Central memory CD8-positive, alpha-beta T cell (primary cell): Measurements from ENCODE around the gene SLC12A3.

Source experiments
- ATAC-seq: fragments of 150-1000 bp; cut with Tn5 transposase; replicated peaks from 2 replicates; pipeline ENCODE4 v1.10.0; 2022; ENCODE audit warnings: mild to moderate bottlenecking, moderate FRiP score, moderate number of reproducible peaks; ENCODE audit not compliant: poor library complexity, severe bottlenecking; ENCODE audit errors: extremely low read depth
- DNase-seq, 2 donors: peaks; one replicate each; pipeline ENCODE4 v3.0.0; 2021; ENCODE audit warnings: low spot score in 2 of 2
- H3K27ac Mint-ChIP-seq: one replicate; pipeline ENCODE4 v1.8.0; 2022; ENCODE audit warnings: low read depth, mild to moderate bottlenecking, moderate library complexity, mixed read lengths
- H3K27me3 Mint-ChIP-seq: one replicate; pipeline ENCODE4 v1.8.0; 2022; ENCODE audit warnings: mixed read lengths
- H3K36me3 Mint-ChIP-seq: one replicate; pipeline ENCODE4 v1.8.0; 2022; ENCODE audit warnings: mild to moderate bottlenecking, moderate library complexity, mixed read lengths; ENCODE audit not compliant: insufficient read depth
- H3K4me1 Mint-ChIP-seq: one replicate; pipeline ENCODE4 v1.8.0; 2022; ENCODE audit warnings: mixed read lengths
- H3K4me3 Mint-ChIP-seq: one replicate; pipeline ENCODE4 v1.8.0; 2022; ENCODE audit warnings: mild to moderate bottlenecking, moderate library complexity, mixed read lengths
- H3K9me3 Mint-ChIP-seq: one replicate; pipeline ENCODE4 v1.8.0; 2022; ENCODE audit warnings: mixed read lengths

SLC12A3 gene

DNA sequence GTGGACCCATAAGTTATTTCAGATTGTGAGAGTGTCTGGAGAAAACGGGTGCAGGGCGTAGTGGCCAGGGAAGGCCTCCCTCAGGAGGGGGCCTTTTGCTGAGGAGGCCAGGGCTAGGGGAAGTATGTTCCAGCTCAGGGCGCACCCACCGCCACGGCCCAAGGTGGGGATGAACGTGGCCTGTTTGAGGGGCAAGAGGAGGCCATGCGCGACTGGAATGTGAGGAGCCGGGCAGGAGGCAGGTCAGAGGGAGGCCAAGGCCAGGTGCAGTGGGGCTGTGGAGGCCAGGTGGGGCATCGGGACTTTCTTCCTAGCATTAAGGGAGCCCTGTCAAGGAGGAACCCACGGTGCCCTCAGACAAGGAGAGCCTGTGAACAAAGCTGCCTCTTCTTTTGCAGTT, 26.7 kb downstream of the SLC12A3 start:
- Mint-ChIP-seq H3K27me3 (no peaks in the 10 kb centered on the region), H3K4me3 (no peak overlapping the region), H3K4me1 (no peaks in the 10 kb centered on the region), H3K27ac (peak overlapping the region; percentile 13), H3K9me3 (no peaks in the 10 kb centered on the region), H3K36me3 (peaks cover 2% of the 10 kb centered on the region)
- ATAC-seq: no peak
- DNase-seq: no peak

DNA sequence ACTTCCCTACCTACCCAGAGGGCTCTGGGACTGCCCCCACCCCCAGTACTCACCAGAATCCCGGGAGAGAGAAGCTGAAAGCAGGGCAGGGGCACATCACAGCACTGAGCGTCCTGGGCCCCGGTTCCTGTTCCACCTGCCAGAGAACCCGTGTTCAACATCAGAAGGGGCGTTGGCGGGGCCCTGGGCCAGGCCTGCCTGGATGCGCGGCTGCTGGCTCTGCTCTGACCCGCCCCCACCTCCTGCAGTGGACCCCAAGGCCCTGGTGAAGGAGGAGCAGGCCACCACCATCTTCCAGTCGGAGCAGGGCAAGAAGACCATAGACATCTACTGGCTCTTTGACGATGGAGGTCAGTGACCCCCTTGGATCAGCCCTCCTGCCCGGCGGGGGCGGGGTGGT, 27.7 kb downstream of the SLC12A3 start:
- Mint-ChIP-seq H3K9me3 (no peaks in the 10 kb centered on the region), H3K27ac (no peak overlapping the region), H3K27me3 (no peaks in the 10 kb centered on the region), H3K36me3 (peaks cover 2% of the 10 kb centered on the region), H3K4me1 (no peaks in the 10 kb centered on the region), H3K4me3 (no peak overlapping the region)
- DNase-seq: no peak
- no peak for ATAC-seq

DNA sequence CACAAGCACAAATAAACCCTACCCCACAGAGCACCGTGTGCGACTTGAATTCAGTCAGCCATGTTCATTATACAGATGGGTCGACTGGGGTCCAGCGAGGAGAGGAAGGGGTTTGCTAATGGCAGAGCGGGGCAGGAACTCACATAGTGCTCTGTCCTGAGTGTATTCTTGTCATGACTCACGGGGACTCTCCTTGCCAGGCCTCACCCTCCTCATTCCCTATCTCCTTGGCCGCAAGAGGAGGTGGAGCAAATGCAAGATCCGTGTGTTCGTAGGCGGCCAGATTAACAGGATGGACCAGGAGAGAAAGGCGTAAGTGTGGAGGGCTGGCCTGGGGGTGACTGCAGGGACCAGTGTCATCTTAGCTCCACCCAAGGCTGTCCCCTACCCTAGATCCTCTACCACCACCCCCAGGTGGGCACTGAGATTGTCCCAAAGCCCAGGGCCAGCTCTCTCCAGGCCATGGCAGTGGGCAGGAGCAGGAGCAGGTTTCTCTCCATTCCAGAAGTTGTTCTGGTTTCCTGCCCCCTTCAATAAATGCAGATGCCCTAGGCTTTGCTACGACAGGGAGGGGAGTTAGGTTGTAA, 29.4 kb downstream of the SLC12A3 start:
- no peak for DNase-seq
- H3K4me3 Mint-ChIP-seq: no peak overlapping the region
- H3K4me1 Mint-ChIP-seq: peaks cover 10% of the 10 kb centered on the region

DNA sequence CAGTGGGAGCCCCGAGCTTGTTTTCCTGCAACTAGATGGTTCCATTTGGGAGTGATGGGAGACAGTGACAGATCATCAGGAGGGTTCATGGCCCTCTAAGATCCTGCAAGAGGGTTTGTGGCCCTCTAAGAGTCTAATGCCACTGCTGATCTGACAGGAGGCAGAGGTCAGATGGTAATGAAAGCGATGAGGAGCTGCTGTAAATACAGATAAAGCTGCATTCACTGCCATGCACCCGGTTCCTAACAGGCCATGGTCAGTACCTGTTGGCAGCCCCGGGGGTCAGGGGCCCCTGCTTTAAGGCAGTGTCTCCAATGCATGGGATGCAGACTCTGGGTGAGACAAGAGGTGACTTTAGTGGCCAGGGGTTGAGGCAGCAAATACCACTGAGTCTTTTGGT, 30.8 kb downstream of the SLC12A3 start:
- H3K4me1 Mint-ChIP-seq: peaks cover 21% of the 10 kb centered on the region
- no peak for DNase-seq
- H3K4me3 Mint-ChIP-seq: no peak overlapping the region
- H3K27ac Mint-ChIP-seq: no peak overlapping the region
- no peaks in the 10 kb centered on the region for H3K27me3 Mint-ChIP-seq
- H3K36me3 Mint-ChIP-seq: peaks cover 2% of the 10 kb centered on the region
- ATAC-seq: no peak
- H3K9me3 Mint-ChIP-seq: no peaks in the 10 kb centered on the region

More for the DNA sequence above, 29.4 kb downstream of the SLC12A3 start:
- no peaks in the 10 kb centered on the region for H3K9me3 Mint-ChIP-seq
- H3K27ac Mint-ChIP-seq: no peak overlapping the region
- H3K36me3 Mint-ChIP-seq: peaks cover 2% of the 10 kb centered on the region
- H3K27me3 Mint-ChIP-seq: no peaks in the 10 kb centered on the region
- no peak for ATAC-seq

DNA sequence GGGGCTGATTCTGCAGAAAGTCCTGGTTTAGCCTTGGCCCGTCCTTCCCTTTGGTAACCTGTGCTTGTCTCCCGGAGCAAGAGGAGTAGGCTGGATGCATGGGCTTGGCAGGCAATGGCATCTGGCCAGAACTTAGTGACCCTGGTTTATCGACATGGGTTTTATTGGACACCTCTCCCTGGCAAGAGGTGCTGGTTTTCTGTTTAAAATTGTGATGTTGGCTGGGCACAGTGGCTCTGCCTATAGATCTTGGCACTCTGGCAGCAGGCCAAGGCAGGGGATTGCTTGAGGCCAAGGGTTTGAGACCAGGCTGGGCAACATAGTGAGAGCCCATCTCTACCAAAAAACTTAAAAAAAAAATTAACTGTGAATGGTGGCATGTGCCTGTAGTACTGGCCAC, 31.2 kb downstream of the SLC12A3 start:
- no peak overlapping the region for H3K4me3 Mint-ChIP-seq
- ATAC-seq (no peak), DNase-seq (no peak)
- H3K4me1 Mint-ChIP-seq: peaks cover 25% of the 10 kb centered on the region
- no peaks in the 10 kb centered on the region for H3K9me3 Mint-ChIP-seq
- peaks cover 2% of the 10 kb centered on the region for H3K36me3 Mint-ChIP-seq
- no peaks in the 10 kb centered on the region for H3K27me3 Mint-ChIP-seq
- no peak overlapping the region for H3K27ac Mint-ChIP-seq

DNA sequence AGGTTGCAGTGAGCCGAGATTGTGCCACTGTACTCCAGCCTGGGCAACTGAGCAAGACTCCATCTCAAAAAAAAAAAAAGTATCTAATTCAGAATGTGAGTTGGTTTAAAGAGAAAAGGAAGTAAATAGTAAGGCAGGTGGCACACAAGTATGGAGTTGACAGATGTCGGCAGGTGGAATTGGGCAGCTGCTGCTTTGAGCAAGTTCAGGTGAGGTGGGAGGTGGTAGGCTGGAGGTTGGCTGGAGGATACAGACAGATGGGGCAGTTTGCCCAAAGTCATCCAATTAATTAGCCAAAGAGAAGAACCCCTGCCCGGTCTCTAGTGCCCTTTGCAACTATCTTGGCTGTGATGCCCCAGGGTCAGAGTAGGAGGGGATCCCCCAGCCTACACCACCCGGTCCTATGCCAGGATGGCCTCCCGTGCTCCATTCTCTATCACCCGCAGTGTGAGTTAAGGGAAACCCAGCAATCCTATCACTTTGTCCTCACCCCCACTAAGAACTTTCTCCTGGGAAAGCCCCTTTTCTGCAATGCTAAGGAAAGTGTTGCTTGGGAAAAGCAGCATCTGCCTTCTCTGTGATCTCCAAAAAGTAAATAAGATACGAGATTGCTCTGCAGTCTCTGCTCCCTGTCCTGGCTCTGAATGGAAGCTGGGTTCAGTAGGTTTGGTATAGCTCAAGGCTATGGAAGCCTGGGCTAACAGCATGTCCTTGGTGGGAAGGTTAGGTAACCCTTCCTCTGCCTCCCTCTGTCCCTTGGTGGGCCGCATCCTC, 32.2 kb downstream of the SLC12A3 start:
- Mint-ChIP-seq H3K9me3 (no peaks in the 10 kb centered on the region), H3K36me3 (no peaks in the 10 kb centered on the region), H3K27me3 (no peaks in the 10 kb centered on the region), H3K4me3 (no peak overlapping the region), H3K4me1 (peaks cover 26% of the 10 kb centered on the region), H3K27ac (no peak overlapping the region)
- DNase-seq (no peak), ATAC-seq (no peak)

DNA sequence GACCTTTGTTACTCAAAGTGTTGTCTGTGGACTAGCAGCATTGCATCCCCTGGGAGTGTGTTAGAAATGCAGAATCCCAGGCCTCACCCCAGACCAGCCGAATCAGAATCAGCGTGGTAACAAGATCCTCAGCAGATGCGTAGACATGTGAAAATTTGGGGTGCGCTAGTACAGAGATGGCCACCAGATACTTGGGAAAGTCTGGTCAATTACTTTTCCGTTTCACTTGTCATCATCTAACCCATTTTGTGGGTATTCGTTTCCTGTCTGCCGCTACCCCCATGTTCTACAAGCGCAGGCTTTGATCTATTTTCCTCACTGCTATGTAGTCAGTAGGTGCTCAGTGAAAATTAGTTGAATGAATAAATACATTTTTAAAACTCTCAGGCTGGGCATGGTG, 33.8 kb downstream of the SLC12A3 start:
- ATAC-seq (peak; percentile 73), DNase-seq (no peak)
- Mint-ChIP-seq H3K27me3 (no peaks in the 10 kb centered on the region), H3K36me3 (no peaks in the 10 kb centered on the region), H3K4me1 (peaks cover 26% of the 10 kb centered on the region), H3K9me3 (no peaks in the 10 kb centered on the region), H3K4me3 (no peak overlapping the region), H3K27ac (peak overlapping the region; percentile 61)

DNA sequence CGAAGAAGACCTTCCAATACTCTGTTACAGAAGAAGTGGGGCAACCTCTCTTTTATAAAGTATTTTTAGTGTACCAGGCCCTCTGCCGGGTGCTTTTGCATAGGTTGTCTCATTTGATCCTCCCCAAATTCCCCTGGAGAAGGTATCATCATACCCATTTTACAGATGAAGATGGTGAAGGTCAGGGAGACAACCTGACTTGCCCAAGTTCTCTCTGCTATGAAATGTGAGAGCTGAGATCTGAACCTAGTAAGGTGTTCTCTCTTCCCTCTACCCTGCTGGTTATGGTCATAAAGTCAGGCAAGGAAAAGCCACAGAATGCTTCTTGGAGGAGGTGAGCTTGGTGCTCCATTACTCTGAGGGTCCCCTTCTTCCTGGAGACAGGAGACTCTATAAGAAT, 38.9 kb downstream of the SLC12A3 start:
- no peaks in the 10 kb centered on the region for H3K36me3 Mint-ChIP-seq
- H3K4me1 Mint-ChIP-seq: peaks cover 22% of the 10 kb centered on the region
- no peak for ATAC-seq
- no peak overlapping the region for H3K27ac Mint-ChIP-seq
- no peaks in the 10 kb centered on the region for H3K27me3 Mint-ChIP-seq
- DNase-seq: no peak
- no peak overlapping the region for H3K4me3 Mint-ChIP-seq
- H3K9me3 Mint-ChIP-seq: no peaks in the 10 kb centered on the region

DNA sequence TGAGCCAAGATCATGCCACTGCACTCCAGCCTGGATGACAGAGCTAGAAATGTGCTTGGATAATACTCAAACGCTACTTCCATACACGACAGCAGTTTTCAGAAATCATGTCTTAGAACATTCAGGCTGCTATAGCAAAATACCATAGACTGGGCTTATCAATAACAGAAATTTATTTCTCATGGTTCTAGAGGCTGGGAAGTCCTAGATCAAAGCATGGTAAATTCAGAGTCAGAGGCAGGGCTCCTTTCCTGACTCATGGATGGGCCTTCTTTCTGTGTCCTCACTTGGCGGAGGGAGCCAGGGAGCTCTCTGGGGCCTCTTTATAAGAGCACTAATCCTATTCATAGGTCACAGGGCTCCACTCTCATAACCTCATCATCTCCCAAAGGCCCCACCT, 42.4 kb downstream of the SLC12A3 start:
- ATAC-seq (no peak), DNase-seq (no peak)
- no peaks in the 10 kb centered on the region for H3K9me3 Mint-ChIP-seq
- H3K4me1 Mint-ChIP-seq: no peaks in the 10 kb centered on the region
- no peaks in the 10 kb centered on the region for H3K36me3 Mint-ChIP-seq
- H3K27ac Mint-ChIP-seq: no peak overlapping the region
- H3K27me3 Mint-ChIP-seq: peaks cover 4% of the 10 kb centered on the region
- H3K4me3 Mint-ChIP-seq: no peak overlapping the region

DNA sequence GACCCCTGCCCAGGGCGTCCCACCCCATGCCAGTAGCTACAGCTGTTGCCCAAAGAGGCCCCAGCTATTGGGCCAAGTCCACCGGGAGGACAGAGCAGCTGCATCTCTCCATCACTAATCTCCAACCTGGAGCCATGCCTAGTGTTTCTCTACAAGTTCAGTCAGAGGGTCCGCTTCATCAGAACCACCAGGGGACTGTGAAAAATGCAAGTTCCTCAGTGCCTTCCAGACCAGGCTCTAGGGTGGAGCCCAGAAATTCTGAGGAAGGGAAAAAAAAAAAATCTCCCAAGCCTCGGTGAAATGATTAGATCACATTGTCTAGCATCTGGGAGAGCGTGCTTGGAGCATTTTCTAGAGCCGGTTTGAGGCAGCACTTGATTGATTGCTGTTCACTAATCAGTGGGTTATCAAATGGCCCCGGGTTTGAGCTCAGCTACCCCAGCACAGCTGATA, 44.5 kb downstream of the SLC12A3 start:
- ATAC-seq: no peak
- H3K27ac Mint-ChIP-seq: no peak overlapping the region
- no peaks in the 10 kb centered on the region for H3K36me3 Mint-ChIP-seq
- H3K9me3 Mint-ChIP-seq: no peaks in the 10 kb centered on the region
- peaks cover 11% of the 10 kb centered on the region for H3K27me3 Mint-ChIP-seq
- no peaks in the 10 kb centered on the region for H3K4me1 Mint-ChIP-seq
- H3K4me3 Mint-ChIP-seq: no peak overlapping the region
- no peak for DNase-seq

DNA sequence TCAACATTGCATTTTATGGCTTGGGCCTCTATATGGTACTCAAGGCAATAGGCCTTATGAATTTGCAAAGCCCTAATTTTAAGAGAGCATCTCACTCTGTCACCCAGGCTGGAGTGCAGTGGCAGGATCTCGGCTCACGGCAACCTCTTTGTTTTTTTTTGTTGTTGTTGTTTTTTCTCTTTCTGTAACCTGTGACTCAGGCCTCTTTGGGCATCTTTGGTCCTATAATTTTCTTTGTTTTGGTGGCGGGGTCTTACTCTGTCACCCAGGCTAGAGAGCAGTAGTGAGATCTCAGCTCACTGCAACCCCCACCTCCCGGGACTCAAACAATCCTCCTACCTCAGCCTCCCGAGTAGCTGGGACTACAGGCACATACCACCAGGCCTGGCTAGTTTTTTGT, 45.1 kb downstream of the SLC12A3 start:
- Mint-ChIP-seq H3K27me3 (peaks cover 11% of the 10 kb centered on the region), H3K9me3 (no peaks in the 10 kb centered on the region), H3K4me3 (no peak overlapping the region), H3K27ac (no peak overlapping the region), H3K36me3 (no peaks in the 10 kb centered on the region), H3K4me1 (no peaks in the 10 kb centered on the region)
- no peak for DNase-seq
- no peak for ATAC-seq

DNA sequence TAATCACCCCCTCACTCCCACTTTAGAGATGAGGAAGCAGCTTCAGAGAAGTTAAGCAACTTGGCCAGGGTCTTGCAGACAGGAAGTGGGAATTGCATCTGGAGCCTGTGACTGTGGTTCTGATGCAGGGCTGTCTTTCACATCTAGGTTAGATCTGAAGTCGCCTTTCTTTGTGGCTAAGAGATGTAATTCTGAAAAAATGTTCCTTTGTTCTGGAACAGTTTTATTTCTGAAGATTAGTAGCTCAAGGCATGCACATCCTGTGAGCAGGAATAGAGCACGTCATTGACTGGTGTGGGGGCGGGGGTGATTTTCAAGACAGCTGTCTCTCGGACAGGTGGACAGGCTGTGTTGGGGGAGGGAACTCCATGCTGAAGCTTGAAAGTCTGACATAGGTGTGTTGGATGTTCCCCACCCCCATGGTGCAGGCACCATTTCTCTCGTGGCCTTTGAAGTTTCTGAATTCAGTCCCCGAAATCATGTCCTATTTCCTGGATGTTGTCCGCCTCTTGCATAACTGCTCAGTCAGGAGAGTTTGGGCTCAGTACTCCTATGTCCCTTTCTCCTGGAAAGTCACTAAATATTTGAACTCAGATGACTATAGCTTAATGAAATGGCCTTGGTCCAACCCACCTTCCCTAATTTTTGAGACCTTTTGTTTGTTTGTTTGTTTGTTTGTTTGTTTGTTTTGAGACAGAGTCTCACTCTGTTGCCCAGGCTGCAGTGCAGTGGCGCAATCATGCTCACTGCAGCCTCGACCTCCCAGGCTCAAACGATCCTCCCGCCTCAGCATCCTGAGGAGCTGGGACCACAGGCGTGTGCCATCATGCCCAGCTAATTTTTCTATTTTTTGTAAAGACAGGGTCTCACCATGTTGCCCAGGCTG, 45.9 kb downstream of the SLC12A3 start:
- DNase-seq (no peak), ATAC-seq (no peak)
- H3K4me3 Mint-ChIP-seq: no peak overlapping the region
- no peaks in the 10 kb centered on the region for H3K9me3 Mint-ChIP-seq
- H3K36me3 Mint-ChIP-seq: no peaks in the 10 kb centered on the region
- no peaks in the 10 kb centered on the region for H3K4me1 Mint-ChIP-seq
- H3K27me3 Mint-ChIP-seq: peaks cover 11% of the 10 kb centered on the region
- H3K27ac Mint-ChIP-seq: no peak overlapping the region
